Hepatic stellate cell (primary cell): ENCODE results near the gene CRTC1.
A peak's percentile ranks its signal among the peaks of the same experiment; 100 is the strongest.

ENCODE experiments used
- DNase-seq: peaks from one replicate; pipeline ENCODE4 v3.0.0; 2011; ENCODE audit warnings: low spot score

CRTC1 gene

GRCh38 chr19:18785179-18786124 lies 102.0 kb downstream of the CRTC1 start:
- DNase-seq = peak; percentile 83

DNA sequence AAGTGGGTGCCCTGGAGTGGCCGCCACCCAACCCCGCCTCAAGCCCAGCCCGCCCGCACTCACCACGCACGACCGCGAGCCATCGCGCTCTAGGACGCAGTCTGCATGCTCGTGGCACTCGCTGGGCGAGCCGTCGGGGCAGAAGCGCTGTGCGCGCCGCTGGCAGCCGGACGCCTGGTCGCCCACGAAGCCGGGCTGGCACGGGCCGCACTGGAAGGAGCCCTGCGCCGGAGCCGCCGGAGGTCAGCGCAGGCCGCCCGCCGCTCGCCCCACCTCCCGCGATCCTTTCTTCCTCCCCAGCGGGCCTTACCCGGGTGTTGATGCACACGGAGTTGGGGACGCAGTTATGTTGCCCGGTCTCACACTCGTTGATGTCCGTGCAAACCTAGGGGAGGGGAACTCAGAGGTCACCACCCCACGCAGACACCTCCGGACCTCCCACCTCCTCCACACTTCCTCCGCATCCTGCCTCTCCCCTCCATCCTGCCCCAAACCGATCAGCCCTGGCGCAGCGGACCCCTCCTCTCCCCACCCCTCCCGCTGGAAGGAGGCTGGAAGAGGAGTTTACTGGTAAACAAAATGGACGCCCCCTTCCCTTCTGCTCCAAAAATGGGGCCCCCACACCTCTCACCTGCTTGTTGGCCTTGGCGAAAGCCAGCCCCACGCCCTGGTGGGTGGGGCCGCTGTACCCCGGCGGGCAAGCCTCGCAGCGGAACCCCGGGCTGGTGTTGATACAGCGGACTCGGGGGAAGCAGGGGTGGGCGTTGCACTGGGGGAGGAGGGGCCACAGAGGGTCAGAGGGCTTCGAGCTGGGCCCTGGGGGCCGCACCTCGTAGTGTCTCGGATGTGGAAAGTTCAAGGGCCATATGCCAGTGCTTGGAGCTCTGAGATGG lies 105.3 kb downstream of the CRTC1 start:
- no peak for DNase-seq

DNA sequence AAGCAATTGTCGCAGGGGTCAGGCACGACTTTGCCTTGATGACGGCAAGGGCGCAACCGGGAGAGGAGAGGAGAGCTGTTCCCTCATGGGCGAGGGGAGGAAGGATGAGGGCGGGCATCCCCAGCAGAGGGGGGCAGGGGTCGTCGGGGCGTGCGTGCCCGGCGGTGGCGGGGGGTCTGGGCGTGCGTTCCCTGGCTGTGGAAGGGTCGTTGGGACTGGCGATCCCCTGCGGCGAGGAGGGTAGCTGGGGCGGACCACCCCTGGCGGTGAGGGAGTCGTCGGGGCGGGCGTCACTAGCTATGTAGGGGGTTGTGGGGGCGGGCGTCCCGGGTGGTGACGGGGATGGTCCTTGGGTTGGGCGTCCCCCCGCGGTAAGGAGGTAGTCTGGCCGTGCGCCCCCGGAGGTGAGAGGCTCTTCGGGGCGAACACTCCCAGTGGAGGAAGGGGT lies 106.0 kb downstream of the CRTC1 start:
- DNase-seq = no peak

GRCh38 chr19:18789883-18790565 lies 106.5 kb downstream of the CRTC1 start:
- no peak for DNase-seq

DNA sequence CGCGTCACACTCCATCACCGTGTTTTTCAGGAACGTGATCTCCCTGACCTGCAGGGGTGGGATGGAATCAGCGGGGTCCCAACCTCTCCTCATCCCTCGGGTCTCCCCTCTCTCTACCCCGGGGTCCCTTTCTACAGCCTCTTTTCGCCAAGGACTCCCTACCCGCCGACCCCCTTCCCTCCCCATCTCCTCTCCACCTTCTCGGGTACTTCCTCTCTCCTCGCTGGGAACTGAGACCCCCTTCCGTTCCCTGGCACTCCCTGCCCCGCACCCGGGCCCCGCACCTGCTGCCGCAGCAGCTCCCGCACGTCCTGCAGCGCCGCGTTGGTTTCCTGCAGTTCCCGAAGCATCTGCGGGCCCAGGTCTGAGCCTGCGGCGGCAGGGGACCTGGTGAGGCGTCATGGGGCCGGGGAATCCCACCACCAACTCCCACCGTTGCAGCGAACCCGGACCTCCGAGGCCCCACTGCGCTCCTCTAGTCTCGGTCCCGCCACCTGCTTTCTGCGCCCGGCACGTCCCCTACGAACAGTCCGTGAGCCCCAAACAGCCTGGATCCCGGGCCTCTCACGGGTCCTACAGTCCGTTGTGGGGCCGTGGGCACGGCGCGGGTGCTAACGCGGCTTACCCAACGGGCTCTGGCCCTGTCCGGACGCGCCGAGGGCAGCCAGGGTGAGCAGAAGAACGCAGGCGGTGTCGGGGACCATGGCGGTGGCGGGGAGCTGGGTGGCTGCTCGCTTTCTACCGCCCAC lies 107.3 kb downstream of the CRTC1 start, which contains the start of gene COMP:
Gene COMP, minus strand, starts transcription at position 740 of the 749 bp plus-strand sequence. Its CDS starts 36 bp downstream, at position 704.
- no peak for DNase-seq

- DNase-seq = no peak
Measured at GRCh38 chr19:18791315-18791678, 107.8 kb downstream of the CRTC1 start.

GRCh38 chr19:18792661-18793060 lies 109.2 kb downstream of the CRTC1 start:
- no peak for DNase-seq

GRCh38 chr19:18793144-18794028 lies 109.9 kb downstream of the CRTC1 start:
- no peak for DNase-seq

- no peak for DNase-seq
Measured at GRCh38 chr19:18794029-18794313, 110.5 kb downstream of the CRTC1 start.

DNA sequence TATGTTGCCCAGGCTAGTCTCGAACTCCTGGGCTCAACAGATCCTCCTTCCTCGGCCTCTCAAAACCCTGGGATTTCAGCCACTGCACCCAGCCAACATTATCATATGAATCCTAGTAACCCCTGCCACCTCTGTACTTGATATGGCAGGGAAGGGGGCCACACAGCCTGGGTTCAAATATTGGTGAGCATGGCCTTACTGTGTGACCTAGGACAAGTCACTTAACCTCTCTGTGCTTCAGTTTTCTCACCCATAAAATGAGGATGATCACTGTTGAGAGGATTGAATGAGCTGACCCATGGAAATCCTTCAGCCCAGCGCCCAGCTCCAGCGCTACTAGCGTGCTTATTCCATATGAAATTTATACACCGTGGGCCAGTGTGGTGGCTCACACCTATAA lies 111.2 kb downstream of the CRTC1 start:
- DNase-seq = no peak

DNA sequence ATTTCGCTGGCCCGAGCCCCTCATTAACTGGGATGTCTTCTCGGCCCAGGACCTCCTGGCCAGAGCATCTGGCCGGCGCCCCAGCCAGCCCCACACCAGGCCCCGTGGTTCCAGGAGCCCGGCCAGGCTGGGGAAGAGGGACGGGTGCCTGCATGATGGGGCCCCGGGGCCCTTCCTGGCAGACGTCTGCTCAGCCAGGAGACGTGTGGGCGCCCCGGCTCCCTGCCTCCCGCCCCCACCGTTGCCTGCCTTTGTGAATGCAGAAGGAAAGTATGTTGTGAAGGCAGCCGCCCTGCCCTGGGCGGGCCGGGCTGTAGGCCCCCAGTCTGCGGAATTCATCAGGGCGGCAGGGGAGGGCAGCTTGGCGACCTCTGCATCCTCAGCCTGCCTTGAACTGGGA lies 112.1 kb downstream of the CRTC1 start:
- no peak for DNase-seq

- DNase-seq = no peak
Measured at GRCh38 chr19:18796239-18796638, 112.8 kb downstream of the CRTC1 start.

GRCh38 chr19:18798384-18799352 lies 115.2 kb downstream of the CRTC1 start:
- no peak for DNase-seq

- no peak for DNase-seq
Measured at GRCh38 chr19:18799389-18799970, 116.0 kb downstream of the CRTC1 start.

DNA sequence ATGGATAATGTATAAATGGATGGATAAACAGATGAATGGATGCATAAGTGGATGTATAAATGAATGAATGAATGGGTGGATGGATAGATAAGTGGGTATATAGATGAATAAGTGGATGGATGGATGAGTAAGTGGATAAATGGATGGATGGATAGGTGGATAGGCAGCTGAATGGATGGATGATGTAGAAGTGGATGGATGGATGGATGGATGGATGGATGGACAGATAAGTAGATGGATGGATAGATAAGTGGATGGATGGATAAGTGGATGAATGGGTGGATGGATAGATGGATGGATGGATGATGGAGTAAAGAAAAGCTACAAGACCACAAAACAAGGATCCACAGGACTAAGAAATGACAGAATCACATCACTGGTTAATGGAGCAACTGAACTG lies 116.6 kb downstream of the CRTC1 start:
- no peak for DNase-seq

DNA sequence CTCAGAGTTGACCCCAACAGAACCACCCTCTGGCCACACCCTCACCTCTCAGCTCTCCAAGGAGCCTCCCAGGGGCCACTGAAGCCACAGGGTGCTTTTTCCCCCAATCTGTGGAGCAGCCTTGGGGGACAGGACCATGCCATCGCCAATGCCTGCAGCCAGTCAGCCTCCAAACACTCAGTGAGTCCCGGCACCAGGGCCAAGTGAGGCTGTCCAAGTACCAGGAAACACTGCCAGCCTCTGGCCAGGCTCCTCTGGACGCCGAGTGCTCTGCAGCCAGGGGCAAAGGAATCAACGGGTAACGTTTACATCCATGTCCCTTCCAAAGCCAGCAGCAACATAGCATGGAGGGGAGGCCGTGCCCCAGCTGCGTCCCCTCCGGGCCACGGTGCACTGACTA lies 117.2 kb downstream of the CRTC1 start:
- no peak for DNase-seq

GRCh38 chr19:18802354-18802753 lies 118.9 kb downstream of the CRTC1 start:
- peak; percentile 3 for DNase-seq

GRCh38 chr19:18803550-18804138 lies 120.2 kb downstream of the CRTC1 start:
- DNase-seq = no peak
